Omental fat pad (tissue), 4 donors: Measurements from ENCODE around the gene ENO2. TPM values are rescaled to one million over a fixed set of nuclear protein-coding genes. Genes with fewer than 3 reads are reported as not detected.
"Not testable (repeated sequence)": the region's sequence is repeated elsewhere in the genome, so short reads cannot be mapped to it uniquely, and the experiment has no call there.

ENCODE experiments used
- ATAC-seq: fragments of 150-250 bp; one replicate; pipeline ENCODE4 v1.9.1; 2016; ENCODE audit warnings: mild to moderate bottlenecking, moderate library complexity; ENCODE audit not compliant: low FRiP score
- DNase-seq: peaks from one replicate; pipeline ENCODE4 v3.0.0-alpha.2; 2019; ENCODE audit warnings: low spot score
- total RNA-seq, 4 donors: library from RNA; depleted of rRNA; stranded (reverse); fragments of >200 nt; gene quantifications; one replicate each; pipeline ENCODE4 v1.1.0, GENCODE V29; 2016
- TF ChIP-seq, protein P1 (sequence below), 3 donors: fragments of 450-650 bp; IDR thresholded peaks; one replicate each; pipeline ENCODE4 v1.5.1; 2016 to 2017; ENCODE audit warnings: antibody characterized with exemption in 3 of 3, mild to moderate bottlenecking in 3 of 3, moderate library complexity in 2 of 3

ENO2 gene
- total RNA-seq, 4 donors from 2014 or later = 3.5 to 14.3 (median 5.2) TPM

DNA sequence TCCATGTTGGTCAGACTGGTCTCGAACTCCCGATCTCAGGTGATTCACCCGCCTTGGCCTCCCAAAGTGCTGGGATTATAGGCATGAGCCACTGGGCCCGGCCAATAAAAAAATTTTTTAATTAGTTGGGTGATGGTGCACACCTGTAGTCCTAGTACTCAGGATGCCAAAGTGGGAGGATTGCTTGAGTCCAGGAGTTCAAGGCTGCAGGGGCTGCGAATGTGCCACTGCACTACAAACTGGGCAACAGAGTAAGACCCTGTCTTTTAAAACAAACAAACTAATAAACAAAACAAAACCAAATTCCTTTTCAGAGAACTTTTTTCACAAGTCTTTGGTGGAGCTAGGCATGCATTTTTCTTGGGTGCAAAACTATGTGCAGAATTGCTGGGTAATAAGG lies 31.1 kb upstream of the ENO2 start:
- TF ChIP-seq, protein P1, sequence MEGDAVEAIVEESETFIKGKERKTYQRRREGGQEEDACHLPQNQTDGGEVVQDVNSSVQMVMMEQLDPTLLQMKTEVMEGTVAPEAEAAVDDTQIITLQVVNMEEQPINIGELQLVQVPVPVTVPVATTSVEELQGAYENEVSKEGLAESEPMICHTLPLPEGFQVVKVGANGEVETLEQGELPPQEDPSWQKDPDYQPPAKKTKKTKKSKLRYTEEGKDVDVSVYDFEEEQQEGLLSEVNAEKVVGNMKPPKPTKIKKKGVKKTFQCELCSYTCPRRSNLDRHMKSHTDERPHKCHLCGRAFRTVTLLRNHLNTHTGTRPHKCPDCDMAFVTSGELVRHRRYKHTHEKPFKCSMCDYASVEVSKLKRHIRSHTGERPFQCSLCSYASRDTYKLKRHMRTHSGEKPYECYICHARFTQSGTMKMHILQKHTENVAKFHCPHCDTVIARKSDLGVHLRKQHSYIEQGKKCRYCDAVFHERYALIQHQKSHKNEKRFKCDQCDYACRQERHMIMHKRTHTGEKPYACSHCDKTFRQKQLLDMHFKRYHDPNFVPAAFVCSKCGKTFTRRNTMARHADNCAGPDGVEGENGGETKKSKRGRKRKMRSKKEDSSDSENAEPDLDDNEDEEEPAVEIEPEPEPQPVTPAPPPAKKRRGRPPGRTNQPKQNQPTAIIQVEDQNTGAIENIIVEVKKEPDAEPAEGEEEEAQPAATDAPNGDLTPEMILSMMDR (IDR thresholded peaks at IDR 0.05) = no peak
- ATAC-seq (no peak), DNase-seq (no peak)

DNA sequence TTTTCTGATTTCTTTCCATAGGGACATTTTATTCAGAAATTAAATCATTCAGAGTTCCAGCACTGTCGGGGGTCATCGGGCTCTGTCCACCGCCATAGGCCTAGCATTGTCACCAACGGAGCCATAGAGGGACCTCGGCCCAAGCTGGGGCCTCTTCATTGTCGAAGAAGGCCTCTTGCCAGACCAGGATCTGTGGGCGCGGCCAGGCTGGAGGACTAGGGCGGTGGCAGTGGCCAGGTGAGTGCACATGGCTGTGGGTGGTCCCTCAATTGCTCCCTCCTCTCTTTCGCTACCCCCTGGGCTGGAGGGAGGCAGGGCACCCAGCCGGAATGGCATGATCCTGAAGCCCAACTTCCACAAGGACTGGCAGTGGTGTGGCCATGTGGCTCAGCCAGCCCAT lies 30.7 kb upstream of the ENO2 start:
- no peak for ATAC-seq
- TF ChIP-seq, protein P1 (IDR thresholded peaks at IDR 0.05) = no peak

GRCh38 chr12:6884539-6884938 lies 29.8 kb upstream of the ENO2 start:
- TF ChIP-seq, protein P1 (IDR thresholded peaks at IDR 0.05) = no peak
- DNase-seq (no peak), ATAC-seq (no peak)

More for the DNA sequence above, 30.7 kb upstream of the ENO2 start:
- no peak for DNase-seq

GRCh38 chr12:6886206-6886999 lies 28.0 kb upstream of the ENO2 start:
- not testable (repeated sequence) for ATAC-seq, DNase-seq

DNA sequence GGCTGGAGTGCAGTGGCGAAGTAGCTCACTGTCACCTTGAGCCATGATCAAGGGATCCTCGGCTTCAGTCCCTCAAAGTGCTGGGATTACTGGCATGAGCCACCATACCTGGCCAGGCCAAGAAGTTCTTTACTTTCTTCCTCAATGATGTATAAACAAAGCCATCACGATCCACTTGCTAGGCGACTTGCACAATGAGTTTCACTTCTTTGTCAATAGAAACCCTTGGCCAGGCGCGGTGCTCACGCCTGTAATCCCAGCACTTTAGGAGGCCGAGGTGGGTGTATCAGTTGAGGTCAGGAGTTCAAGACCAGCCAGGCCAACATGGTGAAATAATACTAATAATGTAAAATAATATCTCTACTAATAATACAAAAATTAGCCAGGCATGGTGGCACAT lies 26.9 kb upstream of the ENO2 start:
- ATAC-seq (no peak), DNase-seq (no peak)

GRCh38 chr12:6888360-6888759 lies 26.0 kb upstream of the ENO2 start:
- ATAC-seq = no peak
- DNase-seq = no peak
- TF ChIP-seq, protein P1 (IDR thresholded peaks at IDR 0.05) = no peak

More for the DNA sequence above, 26.9 kb upstream of the ENO2 start:
- TF ChIP-seq, protein P1 (IDR thresholded peaks at IDR 0.05) = no peak

- DNase-seq, ATAC-seq: not testable (repeated sequence)
These were observed 25.6 kb upstream of the ENO2 start for GRCh38 chr12:6888794-6889193.

DNA sequence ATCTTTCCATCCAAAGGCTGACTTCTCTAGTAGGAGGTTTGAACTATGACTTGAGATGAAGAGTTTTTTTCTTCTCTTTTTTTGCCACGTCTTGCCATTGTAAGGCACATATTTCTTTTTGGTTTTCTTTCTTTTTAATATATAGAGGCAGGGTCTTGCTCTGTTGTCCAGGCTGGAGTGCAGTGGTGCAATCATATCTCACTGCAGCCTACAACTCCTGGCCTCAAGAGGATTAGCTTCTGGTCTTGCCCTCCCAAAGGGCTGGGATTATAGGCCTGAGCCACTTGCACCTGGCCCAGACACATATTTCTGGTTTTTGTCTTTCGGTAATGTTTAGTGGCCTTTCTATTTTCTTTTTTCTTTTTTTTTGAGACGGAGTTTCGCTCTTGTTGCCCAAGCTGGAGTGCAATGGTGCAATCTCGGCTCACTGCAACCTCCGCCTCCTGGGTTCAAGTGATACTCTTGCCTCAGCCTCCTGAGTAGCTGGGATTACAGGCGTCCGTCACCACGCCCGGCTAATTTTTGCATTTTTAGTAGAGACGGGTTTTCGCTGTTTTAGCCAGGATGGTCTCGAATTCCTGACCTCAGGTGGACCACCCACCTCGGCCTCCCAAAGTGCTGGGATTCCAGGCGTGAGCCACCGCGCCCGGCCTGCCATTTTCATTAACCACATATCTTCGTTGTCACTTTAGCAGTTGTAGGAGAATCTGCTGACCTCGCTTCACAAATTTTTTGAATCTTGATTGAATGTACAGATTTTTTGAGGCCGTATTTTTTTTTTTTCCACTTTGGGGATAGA lies 24.4 kb upstream of the ENO2 start:
- not testable (repeated sequence) for ATAC-seq, DNase-seq
